Measurements from ENCODE around the gene TRIM63. TPM values are rescaled to one million over a fixed set of nuclear protein-coding genes. Genes with fewer than 3 reads are reported as not detected.
A peak's percentile ranks its signal among the peaks of the same experiment; 100 is the strongest.

TRIM63 gene
- total RNA-seq, 1 donor from 2014 or later: 30.3 TPM

- Histone ChIP-seq H3K9me3 (ENCODE audit: control insufficient read depth in 3 of 3, low read length in 3 of 3) (no peaks in the 10 kb centered on the region), H3K4me1 (ENCODE audit: control insufficient read depth in 3 of 3, insufficient read depth in 3 of 3, low read length in 3 of 3) (peaks cover 14 to 24% (median 19%) of the 10 kb centered on the region in 3 donors), H3K4me3 (ENCODE audit: low read length in 3 of 3) (no peak overlapping the region), H3K36me3 (ENCODE audit: control insufficient read depth in 3 of 3, insufficient read depth in 3 of 3, low read length in 3 of 3) (peaks cover 3 to 23% (median 6%) of the 10 kb centered on the region in 3 donors), H3K27ac (ENCODE audit: low read depth, low read length) (no peak overlapping the region), H3K9ac (ENCODE audit: low read depth in 1 of 3, low read length in 3 of 3) (no peak overlapping the region), H3K27me3 (ENCODE audit: control insufficient read depth in 3 of 3, insufficient read depth in 3 of 3, low read length in 3 of 3) (no peaks in the 10 kb centered on the region)
Observed at GRCh38 chr1:26031196-26031595, 36.2 kb downstream of the TRIM63 start.

GRCh38 chr1:26029864-26030481 is 37.5 kb downstream of the TRIM63 start:
- peaks cover 3 to 23% (median 6%) of the 10 kb centered on the region in 3 donors for H3K36me3 ChIP-seq (ENCODE audit: control insufficient read depth in 3 of 3, insufficient read depth in 3 of 3, low read length in 3 of 3)
- H3K27ac ChIP-seq (ENCODE audit: low read depth, low read length): no peak overlapping the region
- H3K4me3 ChIP-seq (ENCODE audit: low read length in 3 of 3): no peak overlapping the region
- H3K9me3 ChIP-seq (ENCODE audit: control insufficient read depth in 3 of 3, low read length in 3 of 3): no peaks in the 10 kb centered on the region
- H3K27me3 ChIP-seq (ENCODE audit: control insufficient read depth in 3 of 3, insufficient read depth in 3 of 3, low read length in 3 of 3): no peaks in the 10 kb centered on the region
- peaks cover 10 to 22% (median 14%) of the 10 kb centered on the region in 3 donors for H3K4me1 ChIP-seq (ENCODE audit: control insufficient read depth in 3 of 3, insufficient read depth in 3 of 3, low read length in 3 of 3)
- H3K9ac ChIP-seq (ENCODE audit: low read depth in 1 of 3, low read length in 3 of 3): no peak overlapping the region

DNA sequence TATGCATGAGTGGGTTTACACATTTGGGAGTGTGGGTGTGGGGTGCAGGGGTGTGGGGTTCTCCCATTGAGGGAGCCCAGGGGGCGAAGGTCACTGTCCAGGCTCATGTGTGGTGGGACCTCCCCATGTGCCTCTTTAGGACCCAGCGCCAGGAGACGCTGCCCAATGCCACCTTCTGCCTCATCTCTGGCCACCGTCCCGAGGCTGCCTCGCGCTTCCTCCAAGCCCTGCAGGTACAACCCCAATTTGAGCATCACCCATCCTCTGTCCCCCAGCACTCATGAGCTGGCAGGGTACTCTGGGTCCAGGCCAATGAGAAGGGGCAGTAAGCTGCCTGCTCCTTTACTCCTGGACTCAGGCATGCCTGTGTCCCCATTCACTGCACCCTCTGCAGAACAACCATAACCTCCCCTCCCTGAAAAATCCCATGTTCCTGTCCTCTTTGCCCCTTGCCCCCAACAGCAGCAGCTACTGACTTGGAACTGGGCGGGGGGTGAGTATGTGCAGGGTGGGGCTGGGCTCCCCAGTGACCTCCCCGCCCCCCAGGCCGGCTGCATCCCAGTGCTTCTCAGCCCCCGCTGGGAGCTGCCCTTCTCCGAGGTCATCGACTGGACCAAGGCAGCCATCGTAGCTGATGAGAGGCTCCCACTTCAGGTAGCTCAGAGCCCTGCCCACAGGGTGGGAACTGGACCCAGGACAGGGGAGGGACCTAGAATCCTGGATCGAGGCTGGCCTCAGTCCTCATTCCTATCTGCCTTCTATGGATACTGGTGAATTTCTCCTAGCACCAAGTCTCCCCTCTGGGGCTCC is 38.2 kb downstream of the TRIM63 start:
- Histone ChIP-seq H3K4me3 (ENCODE audit: low read length in 3 of 3) (no peak overlapping the region), H3K9ac (ENCODE audit: low read depth in 1 of 3, low read length in 3 of 3) (no peak overlapping the region), H3K27me3 (ENCODE audit: control insufficient read depth in 3 of 3, insufficient read depth in 3 of 3, low read length in 3 of 3) (no peaks in the 10 kb centered on the region), H3K36me3 (ENCODE audit: control insufficient read depth in 3 of 3, insufficient read depth in 3 of 3, low read length in 3 of 3) (peaks cover 3 to 23% (median 6%) of the 10 kb centered on the region in 3 donors), H3K27ac (ENCODE audit: low read depth, low read length) (no peak overlapping the region), H3K4me1 (ENCODE audit: control insufficient read depth in 3 of 3, insufficient read depth in 3 of 3, low read length in 3 of 3) (peaks cover 4 to 19% (median 10%) of the 10 kb centered on the region in 3 donors), H3K9me3 (ENCODE audit: control insufficient read depth in 3 of 3, low read length in 3 of 3) (no peaks in the 10 kb centered on the region)

GRCh38 chr1:26028490-26028980 is 38.9 kb downstream of the TRIM63 start:
- H3K9me3 ChIP-seq (ENCODE audit: control insufficient read depth in 3 of 3, low read length in 3 of 3): no peaks in the 10 kb centered on the region
- no peak overlapping the region for H3K4me3 ChIP-seq (ENCODE audit: low read length in 3 of 3)
- peaks cover 3 to 23% (median 6%) of the 10 kb centered on the region in 3 donors for H3K36me3 ChIP-seq (ENCODE audit: control insufficient read depth in 3 of 3, insufficient read depth in 3 of 3, low read length in 3 of 3)
- no peak overlapping the region for H3K27ac ChIP-seq (ENCODE audit: low read depth, low read length)
- peak overlapping the region in 1 of 3 donors; percentile 41 for H3K9ac ChIP-seq (ENCODE audit: low read depth in 1 of 3, low read length in 3 of 3)
- H3K27me3 ChIP-seq (ENCODE audit: control insufficient read depth in 3 of 3, insufficient read depth in 3 of 3, low read length in 3 of 3): no peaks in the 10 kb centered on the region
- H3K4me1 ChIP-seq (ENCODE audit: control insufficient read depth in 3 of 3, insufficient read depth in 3 of 3, low read length in 3 of 3): peaks cover 4 to 19% (median 12%) of the 10 kb centered on the region in 3 donors

DNA sequence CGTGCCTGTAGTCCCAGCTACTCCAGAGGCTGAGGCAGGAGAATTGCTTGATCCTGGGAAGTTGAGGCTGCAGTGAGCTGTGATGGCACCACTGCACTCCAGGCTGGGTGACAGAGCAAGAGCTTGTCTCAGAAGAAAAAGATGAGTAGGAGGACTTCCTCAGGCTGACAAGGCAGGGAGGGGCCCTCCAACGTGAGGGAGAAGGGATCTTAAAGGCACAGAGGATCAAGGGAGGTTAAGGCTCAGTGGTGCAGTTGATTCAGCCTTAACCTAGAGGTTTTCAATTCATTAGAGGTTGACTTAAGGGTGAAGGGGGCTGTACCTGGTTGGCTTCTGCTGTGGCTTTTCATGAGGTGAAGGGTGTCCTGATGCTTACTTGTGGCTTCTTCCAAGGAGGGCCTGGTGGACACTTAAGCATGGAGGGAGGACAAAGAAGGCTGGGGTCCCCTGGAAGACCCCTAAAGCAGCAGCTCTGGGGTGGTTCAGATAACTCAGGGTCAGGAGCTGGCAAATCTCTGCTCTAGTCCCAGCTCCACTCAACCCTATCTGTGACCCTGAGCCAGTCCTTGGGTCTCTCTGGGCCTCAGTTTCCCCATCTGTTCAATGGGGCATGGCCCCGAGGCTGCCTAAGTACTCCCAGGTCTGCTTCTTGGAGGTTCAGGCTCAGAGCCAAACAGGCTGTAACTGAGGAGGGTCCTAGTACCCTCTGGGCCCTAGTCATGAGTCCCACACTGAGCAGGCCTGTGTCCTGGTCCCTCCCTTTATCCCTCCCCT is 39.5 kb downstream of the TRIM63 start:
- Histone ChIP-seq H3K27ac (ENCODE audit: low read depth, low read length) (no peak overlapping the region), H3K27me3 (ENCODE audit: control insufficient read depth in 3 of 3, insufficient read depth in 3 of 3, low read length in 3 of 3) (no peaks in the 10 kb centered on the region), H3K4me1 (ENCODE audit: control insufficient read depth in 3 of 3, insufficient read depth in 3 of 3, low read length in 3 of 3) (peaks cover 9 to 23% (median 18%) of the 10 kb centered on the region in 3 donors), H3K4me3 (ENCODE audit: low read length in 3 of 3) (no peak overlapping the region), H3K9ac (ENCODE audit: low read depth in 1 of 3, low read length in 3 of 3) (peak overlapping the region in 2 of 3 donors; percentile 22 to 41), H3K9me3 (ENCODE audit: control insufficient read depth in 3 of 3, low read length in 3 of 3) (no peaks in the 10 kb centered on the region), H3K36me3 (ENCODE audit: control insufficient read depth in 3 of 3, insufficient read depth in 3 of 3, low read length in 3 of 3) (peaks cover 3 to 23% (median 6%) of the 10 kb centered on the region in 3 donors)

GRCh38 chr1:26025517-26025916 is 41.9 kb downstream of the TRIM63 start:
- no peak overlapping the region for H3K27ac ChIP-seq (ENCODE audit: low read depth, low read length)
- H3K9me3 ChIP-seq (ENCODE audit: control insufficient read depth in 3 of 3, low read length in 3 of 3): no peaks in the 10 kb centered on the region
- H3K36me3 ChIP-seq (ENCODE audit: control insufficient read depth in 3 of 3, insufficient read depth in 3 of 3, low read length in 3 of 3): peaks cover 0 to 13% (median 2%) of the 10 kb centered on the region in 3 donors

GRCh38 chr1:26025060-26025459 is 42.4 kb downstream of the TRIM63 start:
- H3K4me1 ChIP-seq (ENCODE audit: control insufficient read depth in 3 of 3, insufficient read depth in 3 of 3, low read length in 3 of 3): peaks cover 35 to 51% (median 46%) of the 10 kb centered on the region in 3 donors
- peaks cover 0 to 11% (median 2%) of the 10 kb centered on the region in 3 donors for H3K36me3 ChIP-seq (ENCODE audit: control insufficient read depth in 3 of 3, insufficient read depth in 3 of 3, low read length in 3 of 3)
- H3K9ac ChIP-seq (ENCODE audit: low read depth in 1 of 3, low read length in 3 of 3): peak overlapping the region in 1 of 3 donors; percentile 81
- no peaks in the 10 kb centered on the region for H3K9me3 ChIP-seq (ENCODE audit: control insufficient read depth in 3 of 3, low read length in 3 of 3)
- peak overlapping the region; percentile 83 for H3K27ac ChIP-seq (ENCODE audit: low read depth, low read length)
- H3K27me3 ChIP-seq (ENCODE audit: control insufficient read depth in 3 of 3, insufficient read depth in 3 of 3, low read length in 3 of 3): no peaks in the 10 kb centered on the region
- H3K4me3 ChIP-seq (ENCODE audit: low read length in 3 of 3): peak overlapping the region in 1 of 3 donors; percentile 83

More at GRCh38 chr1:26025517-26025916, 41.9 kb downstream of the TRIM63 start:
- no peaks in the 10 kb centered on the region for H3K27me3 ChIP-seq (ENCODE audit: control insufficient read depth in 3 of 3, insufficient read depth in 3 of 3, low read length in 3 of 3)
- peak overlapping the region in 1 of 3 donors; percentile 81 for H3K9ac ChIP-seq (ENCODE audit: low read depth in 1 of 3, low read length in 3 of 3)
- H3K4me1 ChIP-seq (ENCODE audit: control insufficient read depth in 3 of 3, insufficient read depth in 3 of 3, low read length in 3 of 3): peaks cover 31 to 46% (median 42%) of the 10 kb centered on the region in 3 donors
- peak overlapping the region in 1 of 3 donors; percentile 83 for H3K4me3 ChIP-seq (ENCODE audit: low read length in 3 of 3)

DNA sequence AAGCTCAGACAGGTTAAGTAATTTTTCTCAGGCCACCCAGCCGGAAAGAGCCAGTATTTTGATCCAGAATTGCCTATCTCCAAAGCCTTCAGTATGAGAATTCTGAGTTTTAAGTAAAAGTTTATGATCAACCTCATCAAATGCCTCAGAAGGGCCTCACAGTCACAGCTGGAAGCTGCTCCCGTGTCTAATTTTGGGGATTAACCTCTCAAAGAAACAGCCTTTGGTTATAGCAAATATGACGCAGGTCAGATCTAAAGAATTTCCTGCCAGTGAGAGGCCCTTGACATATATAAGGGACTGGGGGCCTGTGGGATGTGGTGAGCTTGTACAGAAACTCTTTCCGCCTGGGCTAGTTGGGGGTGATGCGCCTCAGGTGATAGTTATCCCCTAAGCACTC is 43.6 kb downstream of the TRIM63 start:
- Histone ChIP-seq H3K9ac (ENCODE audit: low read depth in 1 of 3, low read length in 3 of 3) (peak overlapping the region; percentile 47 to 81 (median 66)), H3K4me3 (ENCODE audit: low read length in 3 of 3) (peak overlapping the region; percentile 42 to 83 (median 56)), H3K4me1 (ENCODE audit: control insufficient read depth in 3 of 3, insufficient read depth in 3 of 3, low read length in 3 of 3) (peaks cover 41 to 57% (median 51%) of the 10 kb centered on the region in 3 donors), H3K36me3 (ENCODE audit: control insufficient read depth in 3 of 3, insufficient read depth in 3 of 3, low read length in 3 of 3) (peaks cover 0 to 5% (median 0%) of the 10 kb centered on the region in 3 donors), H3K9me3 (ENCODE audit: control insufficient read depth in 3 of 3, low read length in 3 of 3) (no peaks in the 10 kb centered on the region), H3K27ac (ENCODE audit: low read depth, low read length) (peak overlapping the region; percentile 83), H3K27me3 (ENCODE audit: control insufficient read depth in 3 of 3, insufficient read depth in 3 of 3, low read length in 3 of 3) (no peaks in the 10 kb centered on the region)

GRCh38 chr1:26023009-26023408 is 44.4 kb downstream of the TRIM63 start:
- Histone ChIP-seq H3K27me3 (ENCODE audit: control insufficient read depth in 3 of 3, insufficient read depth in 3 of 3, low read length in 3 of 3) (no peaks in the 10 kb centered on the region), H3K27ac (ENCODE audit: low read depth, low read length) (peak overlapping the region; percentile 83), H3K36me3 (ENCODE audit: control insufficient read depth in 3 of 3, insufficient read depth in 3 of 3, low read length in 3 of 3) (peaks cover 0 to 5% (median 0%) of the 10 kb centered on the region in 3 donors), H3K9me3 (ENCODE audit: control insufficient read depth in 3 of 3, low read length in 3 of 3) (no peaks in the 10 kb centered on the region), H3K4me1 (ENCODE audit: control insufficient read depth in 3 of 3, insufficient read depth in 3 of 3, low read length in 3 of 3) (peaks cover 41 to 59% (median 57%) of the 10 kb centered on the region in 3 donors), H3K9ac (ENCODE audit: low read depth in 1 of 3, low read length in 3 of 3) (peak overlapping the region; percentile 66 to 86 (median 81)), H3K4me3 (ENCODE audit: low read length in 3 of 3) (peak overlapping the region; percentile 56 to 83 (median 58))
